Hepatocyte (in vitro differentiated cells): Measurements from ENCODE around the gene DIAPH1. TPM values are rescaled to one million over a fixed set of nuclear protein-coding genes. Genes with fewer than 3 reads are reported as not detected.

Source experiments
- DNase-seq: peaks from one replicate; pipeline ENCODE4 v3.0.0-alpha.2; 2016; ENCODE audit warnings: low spot score
- H2AFZ ChIP-seq: fragments of 200-600 bp; sonication (generic); 2 replicates; pipeline ENCODE4 v1.6.0; 2016; ENCODE audit warnings: antibody characterized with exemption, mild to moderate bottlenecking
- H3K27ac ChIP-seq: fragments of 200-600 bp; sonication (generic); 2 replicates; pipeline ENCODE4 v1.5.1; 2016; ENCODE audit warnings: mild to moderate bottlenecking
- H3K27me3 ChIP-seq: fragments of 200-600 bp; sonication (generic); 2 replicates; pipeline ENCODE4 v1.6.1; 2016
- H3K36me3 ChIP-seq: fragments of 200-600 bp; sonication (generic); replicated peaks from 2 replicates; pipeline ENCODE4 v1.5.1; 2016; ENCODE audit warnings: low read depth; ENCODE audit not compliant: insufficient read depth
- H3K4me1 ChIP-seq: fragments of 200-600 bp; sonication (generic); 2 replicates; pipeline ENCODE4 v1.5.1; 2016; ENCODE audit warnings: mild to moderate bottlenecking, moderate library complexity; ENCODE audit not compliant: insufficient read depth
- H3K4me2 ChIP-seq: fragments of 200-600 bp; sonication (generic); 2 replicates; pipeline ENCODE4 v1.6.0; 2016
- H3K4me3 ChIP-seq: fragments of 200-600 bp; sonication (generic); 2 replicates; pipeline ENCODE4 v1.5.1; 2016; ENCODE audit warnings: mild to moderate bottlenecking
- H3K79me2 ChIP-seq: fragments of 200-600 bp; sonication (generic); 2 replicates; pipeline ENCODE4 v1.6.0; 2017; ENCODE audit warnings: mild to moderate bottlenecking
- H3K9me2 ChIP-seq: fragments of 200-600 bp; sonication (generic); replicated peaks from 2 replicates; pipeline ENCODE4 v1.6.0; 2017; ENCODE audit warnings: mild to moderate bottlenecking; ENCODE audit not compliant: insufficient read depth
- H3K9me3 ChIP-seq: fragments of 200-600 bp; sonication (generic); 2 replicates; pipeline ENCODE4 v1.5.1; 2016; ENCODE audit warnings: low read depth, mild to moderate bottlenecking
- H4K20me1 ChIP-seq: fragments of 200-600 bp; sonication (generic); 2 replicates; pipeline ENCODE4 v1.6.0; 2016; ENCODE audit warnings: mild to moderate bottlenecking; ENCODE audit not compliant: insufficient read depth, poor library complexity, severe bottlenecking
- EZH2 ChIP-seq: fragments of 200-600 bp; sonication (generic); IDR thresholded peaks from 2 replicates; pipeline ENCODE4 v1.6.1; 2016; ENCODE audit warnings: antibody characterized with exemption, mild to moderate bottlenecking, borderline replicate concordance
- EZH2phosphoT487 ChIP-seq: fragments of 200-600 bp; sonication (generic); IDR thresholded peaks from one replicate; pipeline ENCODE4 v1.6.1; 2018; ENCODE audit warnings: antibody characterized with exemption, mild to moderate bottlenecking, low read depth, moderate library complexity; ENCODE audit not compliant: unreplicated experiment, severe bottlenecking
- WGBS: methylation state at CpG from one replicate; pipeline ENCODE4 v1.1.6; 2016; ENCODE audit warnings: low lambda C conversion rate; ENCODE audit errors: missing lambda C conversion rate; 5-methylcytosine and 5-hydroxymethylcytosine counted together
- polyA plus RNA-seq: library from polyadenylated mRNA; unstranded; fragments of >200 nt; fragmentation: Nextera tagmentation; extraction: Ambion mirVana; gene quantifications from 2 replicates; pipeline ENCODE4 v1.2.1, GENCODE V29; 2016
- total RNA-seq: library from RNA; depleted of rRNA; stranded (reverse); fragments of >200 nt; gene quantifications from 2 replicates; pipeline ENCODE4 v1.2.3, GENCODE V29; 2014
- TF ChIP-seq, protein P1 (sequence below): fragments of 200-600 bp; sonication (generic); IDR thresholded peaks from 2 replicates; pipeline ENCODE4 v1.5.1; 2016; ENCODE audit warnings: antibody characterized with exemption, mild to moderate bottlenecking; ENCODE audit not compliant: poor library complexity

Gene DIAPH1
- total and polyA plus RNA-seq, 2 experiments from 2014 or later: 56.6 to 62.4 TPM

- Histone ChIP-seq H3K4me2 (no peak overlapping the region), H3K36me3 (no peaks in the 10 kb centered on the region), H3K79me2 (no peaks in the 10 kb centered on the region), H3K9me3 (no peaks in the 10 kb centered on the region), H3K4me1 (peaks cover 9% of the 10 kb centered on the region), H3K4me3 (no peak overlapping the region), H3K27me3 (no peaks in the 10 kb centered on the region), H2AFZ (no peak overlapping the region), H3K27ac (no peak overlapping the region), H4K20me1 (no peaks in the 10 kb centered on the region), H3K9me2 (no peaks in the 10 kb centered on the region)
- WGBS: 95% methylated on average over 2 of the region's 2 CpGs
- DNase-seq: peak; percentile 62
- no peak for TF ChIP-seq EZH2
- TF ChIP-seq, protein P1, sequence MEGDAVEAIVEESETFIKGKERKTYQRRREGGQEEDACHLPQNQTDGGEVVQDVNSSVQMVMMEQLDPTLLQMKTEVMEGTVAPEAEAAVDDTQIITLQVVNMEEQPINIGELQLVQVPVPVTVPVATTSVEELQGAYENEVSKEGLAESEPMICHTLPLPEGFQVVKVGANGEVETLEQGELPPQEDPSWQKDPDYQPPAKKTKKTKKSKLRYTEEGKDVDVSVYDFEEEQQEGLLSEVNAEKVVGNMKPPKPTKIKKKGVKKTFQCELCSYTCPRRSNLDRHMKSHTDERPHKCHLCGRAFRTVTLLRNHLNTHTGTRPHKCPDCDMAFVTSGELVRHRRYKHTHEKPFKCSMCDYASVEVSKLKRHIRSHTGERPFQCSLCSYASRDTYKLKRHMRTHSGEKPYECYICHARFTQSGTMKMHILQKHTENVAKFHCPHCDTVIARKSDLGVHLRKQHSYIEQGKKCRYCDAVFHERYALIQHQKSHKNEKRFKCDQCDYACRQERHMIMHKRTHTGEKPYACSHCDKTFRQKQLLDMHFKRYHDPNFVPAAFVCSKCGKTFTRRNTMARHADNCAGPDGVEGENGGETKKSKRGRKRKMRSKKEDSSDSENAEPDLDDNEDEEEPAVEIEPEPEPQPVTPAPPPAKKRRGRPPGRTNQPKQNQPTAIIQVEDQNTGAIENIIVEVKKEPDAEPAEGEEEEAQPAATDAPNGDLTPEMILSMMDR: peak; percentile 36
These were observed 23.0 kb upstream of the DIAPH1 start for GRCh38 chr5:141641634-141642267.

DNA sequence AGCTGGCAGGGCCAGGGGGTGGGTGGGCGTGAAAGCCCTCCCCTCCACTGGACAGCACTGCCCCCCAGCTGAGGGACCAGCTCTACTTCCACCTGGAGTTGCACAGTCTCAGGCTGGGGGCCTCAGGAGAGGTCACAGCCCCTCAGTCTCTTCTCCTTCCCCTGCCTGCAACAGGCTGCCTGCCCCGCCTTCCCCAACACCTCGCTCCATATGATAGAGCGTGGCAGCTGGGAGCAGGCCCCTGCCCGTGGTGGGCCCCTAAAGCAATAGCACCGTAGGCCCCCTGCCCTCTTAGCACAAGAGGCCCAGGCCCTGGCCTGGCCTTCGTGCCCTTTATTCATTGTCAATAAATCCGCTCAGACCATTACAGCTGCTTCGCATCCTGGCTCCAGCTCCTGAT is 21.9 kb upstream of the DIAPH1 start:
- peaks cover 11% of the 10 kb centered on the region for H3K4me1 ChIP-seq
- peaks cover 9% of the 10 kb centered on the region for H3K79me2 ChIP-seq
- H3K4me2 ChIP-seq: no peak overlapping the region
- no peaks in the 10 kb centered on the region for H3K9me2 ChIP-seq
- no peaks in the 10 kb centered on the region for H3K36me3 ChIP-seq
- DNase-seq: no peak
- no peak overlapping the region for H3K27ac ChIP-seq
- WGBS: 90% methylated on average over 9 of the region's 9 CpGs
- H3K9me3 ChIP-seq: no peaks in the 10 kb centered on the region
- no peaks in the 10 kb centered on the region for H3K27me3 ChIP-seq
- H3K4me3 ChIP-seq: no peak overlapping the region
- H4K20me1 ChIP-seq: peaks cover 2% of the 10 kb centered on the region
- TF ChIP-seq EZH2phosphoT487 (no peak), EZH2 (no peak)
- TF ChIP-seq, protein P1: no peak
- H2AFZ ChIP-seq: no peak overlapping the region

DNA sequence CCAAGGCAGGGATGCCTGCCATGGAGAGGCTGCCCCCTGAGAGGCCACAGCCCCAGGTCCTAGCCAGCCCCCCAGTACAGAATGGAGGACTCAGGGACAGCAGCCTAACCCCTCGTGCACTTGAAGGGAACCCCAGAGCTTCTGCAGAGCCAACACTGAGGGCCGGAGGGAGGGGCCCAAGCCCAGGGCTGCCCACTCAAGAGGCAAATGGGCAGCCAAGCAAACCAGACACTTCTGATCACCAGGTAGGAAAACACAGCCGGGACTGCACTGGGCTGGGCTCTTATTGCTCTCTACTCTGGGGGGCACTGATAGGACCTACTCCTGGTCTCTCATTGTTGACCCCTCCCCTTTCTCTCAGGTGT is 21.2 kb upstream of the DIAPH1 start:
- WGBS: 98% methylated on average over 3 of the region's 3 CpGs
- Histone ChIP-seq H3K9me3 (no peaks in the 10 kb centered on the region), H3K79me2 (peaks cover 15% of the 10 kb centered on the region), H3K4me2 (no peak overlapping the region), H2AFZ (no peak overlapping the region), H3K27ac (no peak overlapping the region), H3K9me2 (no peaks in the 10 kb centered on the region), H3K4me1 (peaks cover 18% of the 10 kb centered on the region), H3K36me3 (no peaks in the 10 kb centered on the region), H3K4me3 (no peak overlapping the region), H3K27me3 (no peaks in the 10 kb centered on the region), H4K20me1 (peaks cover 8% of the 10 kb centered on the region)
- no peak for TF ChIP-seq EZH2
- DNase-seq: no peak

DNA sequence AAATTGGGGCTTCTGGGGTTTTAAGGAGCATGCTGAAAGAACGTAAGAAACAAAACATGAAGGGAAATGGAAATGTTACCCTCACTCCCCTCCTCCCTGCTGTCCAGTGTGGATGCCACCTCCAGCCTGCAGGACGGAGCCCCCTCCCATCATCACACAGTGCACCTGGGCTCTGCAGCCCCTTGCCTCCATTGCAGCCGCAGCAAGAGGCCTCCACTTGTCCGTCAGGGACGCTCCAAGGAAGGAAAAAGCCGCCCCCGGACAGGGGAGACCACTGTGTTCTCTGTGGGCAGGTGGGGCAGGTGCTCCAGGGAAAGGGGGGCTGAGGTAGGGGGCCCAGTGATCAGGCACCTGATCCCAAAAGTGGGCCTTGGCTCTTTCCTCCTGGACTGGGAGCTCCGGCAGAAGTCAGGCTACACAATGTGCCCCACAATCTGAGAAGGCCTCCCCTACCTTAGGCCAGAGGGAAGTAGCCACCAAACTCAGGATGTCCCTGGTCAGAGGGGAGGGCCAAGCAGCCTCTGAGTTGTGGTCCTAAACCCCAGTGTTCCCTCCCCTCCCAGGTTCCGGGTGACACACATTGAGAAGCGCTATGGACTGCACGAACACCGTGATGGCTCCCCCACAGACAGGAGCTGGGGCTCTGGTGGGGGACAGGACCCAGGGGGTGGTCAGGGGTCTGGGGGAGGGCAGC is 20.7 kb upstream of the DIAPH1 start:
- Histone ChIP-seq H3K4me3 (no peak overlapping the region), H3K9me2 (no peaks in the 10 kb centered on the region), H3K27ac (no peak overlapping the region), H4K20me1 (peaks cover 10% of the 10 kb centered on the region), H2AFZ (no peak overlapping the region), H3K36me3 (no peaks in the 10 kb centered on the region), H3K9me3 (no peaks in the 10 kb centered on the region), H3K79me2 (peaks cover 21% of the 10 kb centered on the region), H3K4me1 (peaks cover 19% of the 10 kb centered on the region), H3K4me2 (no peak overlapping the region), H3K27me3 (no peaks in the 10 kb centered on the region)
- no peak for TF ChIP-seq EZH2phosphoT487
- no peak for DNase-seq
- WGBS: 93% methylated on average over 12 of the region's 12 CpGs
